Amniotic epithelial cell (primary cell): Measurements from ENCODE around the gene GPI.

ENCODE experiments used
- DNase-seq: peaks from one replicate; pipeline ENCODE4 v3.0.0-alpha.2; 2010; ENCODE audit warnings: low read depth

The GPI gene

DNA sequence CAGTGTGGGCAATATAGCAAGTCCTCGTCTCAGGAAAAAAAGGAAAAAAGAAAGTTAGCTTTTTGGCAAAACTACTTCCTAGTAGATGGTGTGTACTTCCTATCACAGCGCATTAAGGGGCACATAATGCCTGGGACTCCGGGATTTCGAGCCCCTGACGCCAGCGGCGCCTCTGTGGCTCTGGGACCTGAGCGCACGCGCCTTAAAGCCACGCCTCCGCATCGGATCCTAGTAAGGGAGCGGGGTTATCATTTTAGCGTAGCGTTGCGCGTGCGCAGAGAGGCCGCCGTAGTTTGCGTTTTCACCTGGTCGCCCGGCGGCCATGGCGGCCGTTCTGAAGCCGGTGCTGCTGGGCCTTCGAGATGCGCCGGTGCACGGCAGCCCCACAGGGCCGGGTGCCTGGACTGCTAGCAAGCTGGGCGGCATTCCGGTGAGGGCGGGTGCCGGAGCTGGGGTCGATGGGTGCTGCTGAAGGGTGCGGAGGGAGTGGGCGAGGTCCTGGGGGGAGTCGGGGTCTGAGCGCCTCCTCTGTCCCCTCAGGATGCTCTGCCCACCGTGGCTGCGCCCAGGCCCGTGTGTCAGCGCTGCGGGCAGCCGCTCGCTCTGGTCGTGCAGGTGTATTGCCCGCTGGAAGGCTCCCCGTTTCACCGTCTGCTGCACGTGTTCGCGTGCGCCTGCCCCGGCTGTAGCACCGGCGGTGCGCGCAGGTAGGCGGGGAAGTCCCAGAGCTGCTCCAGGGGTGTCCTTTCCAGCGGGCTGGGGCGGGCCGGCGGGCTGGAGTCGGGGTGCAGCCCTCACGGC lies 39.3 kb downstream of the GPI start, which contains the start of gene PDCD2L:
TSS of gene PDCD2L (plus strand) at position 291 of the 801 bp plus-strand sequence. CDS start at position 323, 32 bp downstream.
- peak; percentile 76 for DNase-seq

DNA sequence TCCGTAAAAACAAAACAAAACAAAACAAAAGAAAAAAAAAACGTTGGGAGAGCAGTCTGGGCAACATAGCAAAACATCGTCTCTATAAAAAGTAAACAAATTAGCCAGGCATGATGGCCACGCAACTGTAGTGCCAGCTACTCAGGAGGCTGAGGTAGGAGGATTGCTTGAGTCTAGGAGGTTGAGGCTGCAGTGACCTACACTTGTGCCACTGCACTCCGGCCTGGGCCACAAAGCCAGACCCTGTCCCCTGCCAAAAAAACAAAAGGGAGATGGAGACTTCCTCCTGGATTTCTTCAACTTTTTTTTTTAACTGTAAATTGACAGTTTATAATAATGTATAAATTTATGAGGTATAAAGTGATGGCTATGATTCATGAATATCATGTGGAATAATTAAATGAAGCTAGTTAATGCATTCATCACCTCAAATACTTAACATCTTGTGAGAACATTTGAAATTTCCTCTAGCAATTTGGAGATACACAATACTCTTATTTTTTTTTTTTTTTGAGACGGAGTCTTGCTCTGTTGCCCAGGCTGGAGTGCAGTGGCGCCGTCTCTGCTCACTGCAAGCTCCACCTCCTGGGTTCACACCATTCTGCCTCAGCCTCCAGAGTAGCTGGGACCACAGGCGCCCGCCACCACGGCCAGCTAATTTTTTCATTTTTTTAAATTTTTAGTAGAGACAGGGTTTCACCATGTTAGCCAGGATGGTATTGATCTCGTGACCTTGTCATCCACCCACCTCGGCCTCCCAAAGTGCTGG lies 41.1 kb downstream of the GPI start:
- DNase-seq, result no peak

DNA sequence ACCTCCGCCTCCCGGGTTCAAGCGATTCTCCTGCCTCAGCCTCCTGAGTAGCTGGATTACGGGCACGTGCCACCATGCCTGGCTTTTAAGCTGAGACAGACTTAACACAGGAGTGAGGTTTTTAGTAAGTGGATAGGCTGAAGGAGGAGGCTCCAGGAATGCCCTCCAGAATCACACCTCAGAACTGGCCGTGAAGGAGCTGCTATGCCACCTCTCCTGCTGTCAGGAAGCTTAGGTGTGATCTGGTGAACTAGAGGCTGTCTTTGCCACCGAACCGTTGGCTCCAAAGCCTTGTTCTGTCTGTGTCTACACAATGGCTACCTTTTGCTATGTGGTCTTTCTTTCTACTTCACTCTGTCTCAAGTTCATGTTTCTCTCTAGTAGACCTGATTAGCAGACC lies 43.4 kb downstream of the GPI start:
- DNase-seq, result no peak

DNA sequence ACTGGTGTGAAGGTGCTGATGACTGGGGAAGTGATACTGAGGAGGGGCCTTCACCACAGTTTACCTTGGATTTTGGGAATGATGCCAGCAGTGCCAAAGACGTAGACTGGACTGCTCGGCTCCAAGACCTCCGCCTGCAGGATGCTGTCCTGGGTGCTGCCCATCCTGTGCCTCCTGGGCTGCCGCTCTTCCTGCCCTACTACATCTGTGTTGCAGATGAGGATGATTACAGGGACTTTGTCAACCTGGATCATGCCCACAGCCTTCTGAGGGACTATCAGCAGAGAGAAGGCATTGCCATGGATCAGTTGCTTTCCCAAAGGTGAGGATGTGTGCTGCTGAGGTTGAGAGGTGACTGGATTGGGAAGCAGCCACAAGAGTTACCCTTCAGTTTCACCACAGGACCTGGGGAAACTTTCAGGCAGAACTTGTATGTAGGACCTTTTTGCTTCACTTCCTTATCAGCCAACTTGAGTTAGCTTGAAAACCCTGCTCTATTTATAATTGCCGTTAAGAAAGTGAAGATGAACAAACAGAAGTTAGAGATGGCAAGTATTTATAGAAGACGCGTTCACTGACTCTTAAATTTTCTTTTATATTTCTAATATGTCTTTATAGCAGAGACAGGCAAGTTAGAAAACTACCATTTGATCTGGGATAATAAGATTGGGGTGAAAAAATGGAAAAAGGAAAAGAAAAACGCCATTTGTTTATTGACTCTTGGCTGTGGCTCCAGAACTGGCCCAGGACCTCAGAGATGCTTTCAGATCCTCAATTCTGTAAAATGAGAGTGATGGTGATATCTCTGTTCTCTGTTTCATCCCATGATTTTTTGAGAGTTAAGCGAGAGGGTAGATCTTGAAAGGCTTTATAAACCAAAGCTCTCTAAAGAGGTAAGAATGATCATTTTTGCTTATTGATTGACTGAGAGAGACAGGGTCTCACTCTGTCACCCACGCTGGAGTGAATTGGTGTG lies 44.5 kb downstream of the GPI start:
- DNase-seq, result no peak

DNA sequence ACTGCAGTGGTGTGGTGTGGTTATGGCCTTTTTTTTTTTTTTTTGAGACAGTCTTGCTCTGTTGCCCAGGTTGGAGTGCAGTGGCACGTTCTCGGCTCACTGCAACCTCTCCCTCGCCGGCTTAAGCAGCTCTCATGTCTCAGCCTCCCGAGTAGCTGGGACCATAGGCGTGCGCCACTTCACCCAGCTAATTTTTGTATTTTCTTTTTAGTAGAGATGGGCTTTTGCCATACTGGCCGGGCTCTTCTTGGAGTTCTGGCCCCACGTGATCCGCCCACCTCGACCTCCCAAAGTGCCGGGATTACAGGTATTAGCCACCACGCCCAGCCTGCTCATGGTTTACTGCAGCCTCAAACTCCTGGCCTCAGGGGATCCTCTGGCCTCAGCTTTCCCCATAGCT lies 46.2 kb downstream of the GPI start:
- no peak for DNase-seq

DNA sequence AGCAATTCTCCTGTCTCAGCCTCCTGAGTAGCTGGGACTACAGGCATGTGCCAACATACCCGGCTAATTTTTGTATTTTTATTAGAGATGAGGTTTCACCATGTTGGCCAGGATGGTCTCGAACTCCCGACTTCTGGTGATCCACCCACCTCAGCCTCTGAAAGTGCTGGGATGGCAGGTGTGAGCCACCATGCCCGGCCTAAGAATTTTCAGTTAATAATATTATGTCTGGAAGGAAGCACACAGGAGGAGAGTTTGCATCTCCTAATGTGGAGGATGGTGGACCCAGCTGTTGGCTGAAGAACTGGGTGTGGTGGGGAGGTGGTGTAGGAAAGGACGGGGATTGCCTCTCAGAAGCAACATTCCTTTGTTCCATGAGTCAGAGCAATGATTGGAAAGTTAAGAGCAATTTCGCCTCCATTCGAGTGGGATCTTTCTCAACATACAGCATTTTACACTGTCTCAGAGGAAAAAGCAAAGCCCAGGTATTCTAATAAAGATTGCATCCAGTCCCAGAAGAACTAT lies 51.1 kb downstream of the GPI start:
- no peak for DNase-seq

DNA sequence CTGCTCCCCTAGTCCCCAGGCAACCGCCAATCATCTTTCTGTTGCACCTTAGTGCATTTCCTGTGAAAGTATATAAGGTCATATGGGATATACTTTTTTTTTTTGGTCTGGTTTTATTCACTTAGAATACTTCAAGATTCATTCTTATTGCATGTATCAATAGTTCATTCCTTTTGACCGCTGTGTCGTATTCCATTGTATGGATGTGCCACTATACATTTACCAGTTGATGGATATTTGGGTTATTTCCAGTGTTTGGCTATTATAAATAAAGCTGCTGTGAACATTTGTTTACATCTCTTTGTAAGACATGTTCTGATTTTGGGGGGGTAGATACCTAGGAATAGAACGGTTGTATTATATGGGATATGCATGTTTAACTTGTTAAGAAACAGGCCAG lies 53.3 kb downstream of the GPI start:
- no peak for DNase-seq

DNA sequence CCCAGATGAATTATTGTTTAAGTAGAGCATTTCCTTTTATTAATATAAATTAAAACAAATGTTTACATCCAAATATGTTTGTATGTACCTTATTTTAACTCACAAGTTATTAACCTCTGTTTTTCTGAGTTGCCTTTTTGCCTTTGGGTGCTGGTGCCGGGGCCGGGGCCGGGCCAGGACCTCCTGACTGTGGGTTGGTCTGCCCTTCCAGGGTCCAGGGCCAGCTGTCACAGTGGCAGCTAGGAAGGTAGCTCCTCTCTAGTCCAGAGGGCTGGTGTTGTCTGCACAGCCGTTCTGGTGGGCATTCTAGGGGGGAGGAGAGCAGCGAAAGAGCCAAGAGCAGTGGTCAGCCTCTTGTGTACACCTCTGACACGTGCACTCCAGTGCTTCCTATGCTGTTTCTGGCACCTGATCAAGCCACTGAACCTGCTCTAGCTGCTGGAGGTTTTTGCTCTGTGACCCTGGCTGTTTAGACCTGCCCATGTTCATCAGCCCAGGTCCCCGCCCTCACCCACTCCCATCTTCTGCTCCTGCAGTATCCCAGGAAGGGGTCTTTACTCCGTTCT lies 61.2 kb downstream of the GPI start:
- no peak for DNase-seq

DNA sequence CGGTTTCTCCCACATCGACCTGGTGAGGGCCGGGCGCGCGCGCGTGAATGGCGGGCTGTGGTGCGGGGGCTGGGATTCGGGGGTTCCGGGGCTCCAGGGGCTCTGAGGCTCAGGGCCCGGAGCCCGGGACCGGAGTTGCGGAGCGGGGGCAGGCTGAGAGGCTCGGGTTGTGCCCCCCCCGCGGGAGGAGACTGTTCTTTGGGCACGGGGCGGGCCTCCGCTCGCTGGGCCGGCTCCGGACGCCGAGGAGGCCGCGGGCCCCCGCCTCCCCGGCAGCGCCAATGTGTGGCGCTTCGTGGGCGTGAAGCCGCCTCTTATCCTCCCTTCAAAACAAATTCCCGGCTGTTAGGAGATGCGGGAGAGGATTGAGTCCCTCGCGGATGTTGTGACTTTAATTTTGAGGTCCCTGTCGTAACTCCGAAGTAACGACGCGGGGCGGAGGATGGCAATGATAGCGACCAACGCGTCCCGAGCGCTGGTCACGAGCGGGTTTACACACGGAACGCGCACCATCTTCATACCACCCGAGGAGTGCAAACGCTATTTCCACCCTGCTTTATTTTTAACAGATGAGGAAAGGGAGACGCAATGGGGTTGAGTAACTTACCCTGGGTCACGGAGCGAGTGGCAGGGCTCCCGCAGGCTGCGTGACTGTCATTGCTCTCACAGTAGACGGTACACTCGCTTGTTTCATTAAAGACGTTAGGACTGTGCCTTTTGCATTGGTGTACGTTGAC lies 63.7 kb downstream of the GPI start:
- DNase-seq, result peak; percentile 20

DNA sequence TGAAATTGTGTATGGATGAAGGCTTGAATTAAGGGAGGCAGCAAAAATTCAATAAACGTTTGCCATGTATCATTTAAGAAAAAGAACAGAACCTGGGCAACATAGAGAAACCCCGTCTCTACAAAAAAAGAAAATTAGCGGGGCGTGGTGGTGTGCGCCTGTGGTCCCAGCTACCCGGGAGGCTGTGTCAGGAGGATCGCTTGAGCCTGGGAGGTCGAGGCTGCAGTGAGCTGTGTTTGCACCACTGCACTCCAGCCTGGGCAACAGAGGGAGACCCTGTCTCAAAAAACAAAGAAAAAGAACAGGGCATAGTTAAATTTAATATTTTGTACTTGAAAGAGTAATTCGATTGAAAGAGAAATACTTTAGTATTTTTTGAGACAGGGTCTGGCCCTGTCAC lies 64.6 kb downstream of the GPI start:
- no peak for DNase-seq

DNA sequence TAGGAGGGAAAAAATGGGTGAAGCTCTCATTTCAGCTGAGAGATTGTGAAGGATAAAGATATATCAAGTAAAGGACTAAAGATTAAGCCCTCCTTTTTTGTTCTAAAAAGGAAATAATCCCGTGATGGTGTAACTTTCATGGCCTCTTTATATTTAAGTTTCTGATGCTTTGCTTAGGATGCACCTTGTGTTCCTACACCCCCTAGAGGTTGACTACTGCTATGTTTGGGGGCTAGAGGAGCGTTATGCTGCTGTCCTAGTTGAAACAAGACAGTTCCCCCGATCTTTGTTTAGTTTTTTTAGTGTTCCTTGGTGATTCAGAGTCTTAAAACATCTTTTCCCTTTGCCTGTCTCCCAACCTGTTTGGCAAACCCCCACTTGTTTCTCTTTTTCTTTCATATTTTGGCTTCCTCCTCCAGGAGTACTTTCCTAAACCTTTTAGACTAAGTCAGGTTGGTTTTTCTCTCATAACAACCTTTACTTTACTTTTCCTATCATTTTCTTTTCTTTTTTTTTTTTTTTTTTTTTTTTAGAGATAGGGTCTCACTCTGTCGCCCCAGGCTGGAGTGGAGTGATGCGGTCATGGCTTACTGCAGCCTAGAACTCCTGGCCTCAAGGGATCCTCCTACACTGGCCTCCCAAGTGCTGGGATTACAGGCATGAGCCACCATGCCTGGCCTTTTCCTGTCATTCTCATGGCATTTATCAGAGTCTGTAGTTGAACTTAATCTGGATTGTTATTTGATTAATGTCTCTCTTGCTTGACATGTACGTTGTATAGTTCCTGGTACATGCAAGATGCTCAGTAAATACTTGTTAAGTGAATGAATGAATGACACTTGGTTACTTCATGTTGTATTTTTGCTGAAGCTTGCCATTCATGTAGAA lies 66.0 kb downstream of the GPI start:
- DNase-seq, result peak; percentile 62

DNA sequence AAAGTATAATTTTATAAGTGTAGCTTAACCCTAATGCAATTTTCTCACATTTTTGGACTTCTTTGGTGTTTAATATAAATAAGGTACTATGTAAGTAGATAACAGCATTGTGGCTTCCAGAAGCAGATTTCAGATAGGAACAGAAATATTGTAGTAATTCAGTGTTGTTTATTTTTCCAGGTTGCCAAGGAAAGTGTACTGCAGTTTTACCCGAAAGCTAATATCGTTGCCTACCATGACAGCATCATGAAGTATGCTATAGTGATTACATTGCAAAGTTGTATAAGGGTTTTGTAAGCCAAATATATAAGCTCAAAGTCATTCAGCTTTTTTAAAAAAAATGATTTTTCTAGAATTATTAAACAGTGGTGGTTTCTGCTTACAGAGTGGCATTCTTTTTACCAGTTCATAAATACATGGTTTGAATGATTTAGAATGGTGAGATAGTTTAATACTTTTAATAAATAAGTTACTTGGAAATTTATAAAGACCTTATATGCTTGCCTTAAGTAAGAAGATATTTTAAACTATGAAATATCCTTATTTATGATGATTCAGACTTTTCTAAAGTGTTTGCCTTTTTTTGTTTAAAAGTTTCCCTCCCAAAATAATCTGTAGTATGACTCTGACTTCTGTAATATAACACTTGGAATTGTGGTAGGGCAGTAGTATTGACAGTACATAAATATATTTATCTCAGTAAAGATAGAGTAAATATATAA lies 66.8 kb downstream of the GPI start:
- peak; percentile 28 for DNase-seq

DNA sequence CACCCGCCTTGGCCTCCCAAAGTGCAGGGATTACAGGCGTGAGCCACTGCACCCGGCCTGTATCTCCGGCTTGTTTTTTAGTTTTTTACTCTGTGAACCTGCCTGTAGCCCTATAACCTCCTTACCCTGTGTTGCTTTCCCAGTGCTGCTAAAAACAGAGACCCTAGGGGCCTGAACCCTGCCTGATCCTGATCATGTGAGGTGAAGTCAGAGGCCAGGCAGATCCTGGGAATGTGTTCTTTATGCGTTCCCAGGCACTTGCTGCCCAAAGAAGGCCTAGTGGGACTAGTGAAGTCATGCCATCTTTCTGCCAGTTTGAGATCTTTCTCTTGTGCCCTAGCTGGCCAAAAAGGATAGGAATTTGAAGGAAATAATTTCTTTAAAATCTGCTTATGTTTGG lies 67.8 kb downstream of the GPI start:
- peak; percentile 45 for DNase-seq

DNA sequence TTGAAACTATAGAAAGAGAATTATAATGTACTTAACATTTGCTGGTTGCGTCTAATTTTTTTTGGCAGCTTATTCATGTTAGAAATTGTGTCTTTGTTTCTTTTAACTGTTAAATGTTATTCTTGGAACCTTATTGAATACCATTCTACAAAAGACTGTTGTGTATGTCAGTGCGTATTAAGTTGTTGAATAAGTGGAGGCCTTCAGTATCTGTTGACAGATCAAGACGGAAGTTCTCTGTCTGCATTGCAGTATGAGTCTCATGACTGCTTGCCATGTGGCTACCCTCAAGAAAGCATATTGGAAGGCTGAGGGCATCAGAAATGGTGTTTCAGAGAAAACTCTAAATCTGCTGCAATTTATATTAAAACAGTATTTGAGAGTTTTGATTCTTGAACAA lies 71.7 kb downstream of the GPI start:
- DNase-seq, result no peak

DNA sequence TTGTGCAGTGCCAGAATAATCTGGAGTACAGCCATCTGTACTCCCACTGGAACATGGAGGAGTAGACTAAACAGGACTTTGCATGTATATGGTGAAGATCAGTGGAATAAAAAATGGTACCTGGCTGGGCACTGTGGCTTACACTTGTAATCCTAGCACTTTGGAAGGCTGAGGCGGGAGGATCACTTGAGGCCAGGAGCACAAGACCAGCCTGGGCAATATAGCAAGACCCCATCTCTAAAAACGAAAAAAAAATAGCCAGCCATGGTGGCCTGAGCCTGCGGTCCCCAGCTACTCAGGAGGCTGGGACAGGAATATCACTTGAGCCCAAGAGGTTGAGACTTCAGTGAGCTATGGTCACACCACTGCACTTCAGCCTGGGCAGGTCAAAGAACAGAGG lies 83.2 kb downstream of the GPI start:
- DNase-seq, result no peak
